ENCODE data around the gene TRERF1.

DNA sequence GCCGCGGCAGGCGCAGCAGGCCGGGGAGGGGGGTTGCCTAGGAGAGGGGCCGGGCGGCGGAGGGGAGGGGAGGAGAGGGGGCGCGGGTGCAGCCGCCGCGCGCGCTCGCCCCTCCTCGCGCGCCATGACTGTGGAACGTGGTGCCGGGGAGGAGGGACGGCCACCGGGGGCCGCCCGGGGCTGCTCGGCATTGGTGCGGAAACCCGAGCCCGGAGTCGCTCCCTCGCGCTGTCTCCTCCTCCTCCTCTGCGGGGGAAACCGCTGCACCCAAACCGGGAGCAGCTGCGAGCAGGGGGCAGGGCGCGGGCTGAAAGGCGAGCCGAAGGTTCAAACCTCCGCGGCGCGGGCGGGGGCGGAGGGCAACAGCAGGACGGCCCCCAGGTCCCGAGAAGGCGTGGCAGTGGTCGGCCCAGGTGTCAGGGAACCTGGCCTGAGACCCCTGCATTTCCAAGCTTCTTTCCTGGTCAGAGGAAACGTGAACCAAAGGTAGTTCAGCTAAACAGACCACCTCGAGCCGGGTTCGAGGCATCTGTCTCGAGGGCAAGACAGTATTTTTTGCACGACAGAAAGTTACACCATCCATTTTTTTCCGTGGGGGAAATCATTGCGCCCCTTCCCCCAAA lies 1.4 kb upstream of the TRERF1 start:
- TF ChIP-seq, protein P1, sequence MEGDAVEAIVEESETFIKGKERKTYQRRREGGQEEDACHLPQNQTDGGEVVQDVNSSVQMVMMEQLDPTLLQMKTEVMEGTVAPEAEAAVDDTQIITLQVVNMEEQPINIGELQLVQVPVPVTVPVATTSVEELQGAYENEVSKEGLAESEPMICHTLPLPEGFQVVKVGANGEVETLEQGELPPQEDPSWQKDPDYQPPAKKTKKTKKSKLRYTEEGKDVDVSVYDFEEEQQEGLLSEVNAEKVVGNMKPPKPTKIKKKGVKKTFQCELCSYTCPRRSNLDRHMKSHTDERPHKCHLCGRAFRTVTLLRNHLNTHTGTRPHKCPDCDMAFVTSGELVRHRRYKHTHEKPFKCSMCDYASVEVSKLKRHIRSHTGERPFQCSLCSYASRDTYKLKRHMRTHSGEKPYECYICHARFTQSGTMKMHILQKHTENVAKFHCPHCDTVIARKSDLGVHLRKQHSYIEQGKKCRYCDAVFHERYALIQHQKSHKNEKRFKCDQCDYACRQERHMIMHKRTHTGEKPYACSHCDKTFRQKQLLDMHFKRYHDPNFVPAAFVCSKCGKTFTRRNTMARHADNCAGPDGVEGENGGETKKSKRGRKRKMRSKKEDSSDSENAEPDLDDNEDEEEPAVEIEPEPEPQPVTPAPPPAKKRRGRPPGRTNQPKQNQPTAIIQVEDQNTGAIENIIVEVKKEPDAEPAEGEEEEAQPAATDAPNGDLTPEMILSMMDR (IDR thresholded peaks at IDR 0.05; ENCODE audit: control extremely low read depth in 1 of 3, insufficient read depth in 1 of 3, low read depth in 1 of 3, low read length in 3 of 3) = no peak
- TF ChIP-seq RAD21 (IDR thresholded peaks at IDR 0.05 in 1 of 2, conservative IDR thresholded peaks at IDR 0.05 in 1 of 2; ENCODE audit: low read depth in 2 of 2, low read length in 2 of 2) (0 out of 4 replicates have a peak, but pooled peaks of 1 of the 2 experiments have one; percentile 15), CHD1 (IDR thresholded peaks at IDR 0.05; ENCODE audit: low read depth, low read length) (no peak), CBX5 (IDR thresholded peaks at IDR 0.05; ENCODE audit: low read depth, low read length) (no peak), KDM1A (IDR thresholded peaks at IDR 0.05; ENCODE audit: borderline replicate concordance, low read length) (no peak), SUZ12 (IDR thresholded peaks at IDR 0.05; ENCODE audit: low read length) (no peak), EP300 (IDR thresholded peaks at IDR 0.05; ENCODE audit: borderline replicate concordance in 1 of 2, low read depth in 2 of 2, low read length in 2 of 2) (peak in 1 of 2 experiments; percentile 1; a peak in 1 of 3 replicates), RBBP5 (IDR thresholded peaks at IDR 0.05; ENCODE audit: borderline replicate concordance, low read depth, low read length) (no peak), TAF1 (IDR thresholded peaks at IDR 0.05; ENCODE audit: low read depth, low read length) (no peak), SP2 (IDR thresholded peaks at IDR 0.05; ENCODE audit: low read length) (no peak), GABPA (IDR thresholded peaks at IDR 0.05; ENCODE audit: borderline replicate concordance, insufficient read depth, low read length) (no peak), RXRA (IDR thresholded peaks at IDR 0.05; ENCODE audit: insufficient read depth, low read depth, low read length) (no peak), SIN3A (conservative IDR thresholded peaks at IDR 0.05 in 1 of 2, IDR thresholded peaks at IDR 0.05 in 1 of 2; ENCODE audit: low read depth in 1 of 2, low read length in 2 of 2) (0 out of 4 replicates have a peak, but pooled peaks of 1 of the 2 experiments have one; percentile 33)
- TF ChIP-seq, protein P2, sequence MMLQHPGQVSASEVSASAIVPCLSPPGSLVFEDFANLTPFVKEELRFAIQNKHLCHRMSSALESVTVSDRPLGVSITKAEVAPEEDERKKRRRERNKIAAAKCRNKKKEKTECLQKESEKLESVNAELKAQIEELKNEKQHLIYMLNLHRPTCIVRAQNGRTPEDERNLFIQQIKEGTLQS (IDR thresholded peaks at IDR 0.05; ENCODE audit: insufficient read depth, low read depth, low read length) = no peak

Data from H1 (cell line).